Upper lobe of right lung (tissue), 1 donor: ENCODE data around the gene CCDC195. TPM values are rescaled to one million over a fixed set of nuclear protein-coding genes. Genes with fewer than 3 reads are reported as not detected.
"Not testable (repeated sequence)": the region's sequence is repeated elsewhere in the genome, so short reads cannot be mapped to it uniquely, and the experiment has no call there.

Experiments used
- ATAC-seq: fragments of 200-7000 bp; cut with Tn5 transposase; one replicate; pipeline ENCODE4 v1.9.1; 2020; ENCODE audit warnings: mild to moderate bottlenecking, moderate library complexity
- DNase-seq: peaks from one replicate; pipeline ENCODE4 v3.0.0-alpha.2; 2020
- H3K27ac ChIP-seq: fragments of 200-600 bp; one replicate; pipeline ENCODE4 v1.8.0; 2022
- H3K27me3 ChIP-seq: fragments of 200-600 bp; one replicate; pipeline ENCODE4 v1.8.0; 2022; ENCODE audit warnings: mild to moderate bottlenecking
- H3K36me3 ChIP-seq: fragments of 200-600 bp; one replicate; pipeline ENCODE4 v1.8.0; 2022
- H3K4me1 ChIP-seq: fragments of 200-600 bp; one replicate; pipeline ENCODE4 v1.8.0; 2022
- H3K4me3 ChIP-seq: fragments of 200-600 bp; one replicate; pipeline ENCODE4 v1.8.0; 2022; ENCODE audit warnings: mild to moderate bottlenecking
- H3K9me3 ChIP-seq: fragments of 200-600 bp; one replicate; pipeline ENCODE4 v1.8.0; 2022
- CTCF ChIP-seq: fragments of 200-600 bp; IDR thresholded peaks from one replicate; pipeline ENCODE4 v1.8.0; 2022; ENCODE audit warnings: antibody characterized with exemption
- intact Hi-C: fragments of 100-400 bp; cut with DNase I; formaldehyde crosslinking; loops from one replicate; pipeline ENCODE4 v1.11.0; 2022
- total RNA-seq: library from RNA; stranded (reverse); fragmentation: NEBNext Ultra II Directional; extraction: Animal tissue kit (Norgen Biotek cat#: 25700); gene quantifications from one replicate; pipeline ENCODE4 v1.2.1, GENCODE V29; 2021
- donor health status: DM: no; HTN: yes; CAD: no; lungs with severe emphysema.

The CCDC195 gene
- total RNA-seq, 1 donor from 2014 or later = not detected

DNA sequence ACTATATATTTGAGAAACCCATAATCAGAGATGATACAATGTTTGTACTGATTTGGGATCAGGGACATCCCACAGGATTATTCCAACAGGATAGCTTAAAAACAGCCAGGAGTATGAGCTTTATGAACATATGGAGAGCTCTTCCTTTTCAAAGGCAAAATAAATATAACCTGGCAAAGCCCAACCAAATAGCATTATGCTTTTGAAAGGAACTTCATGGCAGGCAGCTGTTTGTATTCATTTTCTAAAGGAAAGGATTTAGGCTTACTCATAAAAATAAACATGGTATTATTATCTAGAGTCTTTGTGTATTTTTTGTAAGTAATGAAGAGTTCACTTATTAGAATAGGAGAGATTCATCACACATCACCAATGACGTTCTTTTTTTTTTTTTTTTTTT is 44.4 kb downstream of the CCDC195 start:
- TF ChIP-seq CTCF = no peak
- H3K27ac ChIP-seq = no peak overlapping the region
- no peak for DNase-seq
- no peaks in the 10 kb centered on the region for H3K27me3 ChIP-seq
- no peaks in the 10 kb centered on the region for H3K4me1 ChIP-seq
- ATAC-seq = no peak
- H3K9me3 ChIP-seq = no peaks in the 10 kb centered on the region
- intact Hi-C loops = no loop called here
- H3K4me3 ChIP-seq = no peak overlapping the region
- H3K36me3 ChIP-seq = no peaks in the 10 kb centered on the region

GRCh38 chr2:224670203-224670602 is 46.0 kb downstream of the CCDC195 start:
- Histone ChIP-seq H3K4me3 (no peak overlapping the region), H3K36me3 (no peaks in the 10 kb centered on the region), H3K9me3 (no peaks in the 10 kb centered on the region), H3K27me3 (no peaks in the 10 kb centered on the region), H3K27ac (no peak overlapping the region), H3K4me1 (no peaks in the 10 kb centered on the region)
- ATAC-seq = no peak
- intact Hi-C loops = no loop called here
- no peak for TF ChIP-seq CTCF
- no peak for DNase-seq

DNA sequence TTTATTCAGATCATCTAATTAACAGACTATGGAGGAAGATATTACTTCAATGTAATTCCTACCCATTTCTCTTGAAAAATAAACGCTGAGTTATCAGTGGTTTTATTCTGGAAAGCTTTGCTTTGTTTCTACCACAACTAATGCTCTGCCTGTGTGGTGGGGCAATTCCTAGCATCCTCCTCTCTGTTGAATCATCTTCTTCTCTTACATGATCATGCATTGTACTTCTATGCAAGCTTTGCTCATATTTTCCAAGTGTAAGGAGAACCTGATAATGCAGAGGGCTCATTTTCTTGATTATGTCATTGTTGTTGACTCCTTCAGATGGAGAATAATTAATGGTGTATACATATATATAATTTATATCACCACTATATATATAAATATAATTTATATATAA is 46.7 kb downstream of the CCDC195 start:
- no peak overlapping the region for H3K27ac ChIP-seq
- H3K9me3 ChIP-seq = no peaks in the 10 kb centered on the region
- no peaks in the 10 kb centered on the region for H3K36me3 ChIP-seq
- no peaks in the 10 kb centered on the region for H3K27me3 ChIP-seq
- TF ChIP-seq CTCF = no peak
- intact Hi-C loops = no loop called here
- DNase-seq (no peak), ATAC-seq (no peak)
- no peaks in the 10 kb centered on the region for H3K4me1 ChIP-seq
- H3K4me3 ChIP-seq = no peak overlapping the region

DNA sequence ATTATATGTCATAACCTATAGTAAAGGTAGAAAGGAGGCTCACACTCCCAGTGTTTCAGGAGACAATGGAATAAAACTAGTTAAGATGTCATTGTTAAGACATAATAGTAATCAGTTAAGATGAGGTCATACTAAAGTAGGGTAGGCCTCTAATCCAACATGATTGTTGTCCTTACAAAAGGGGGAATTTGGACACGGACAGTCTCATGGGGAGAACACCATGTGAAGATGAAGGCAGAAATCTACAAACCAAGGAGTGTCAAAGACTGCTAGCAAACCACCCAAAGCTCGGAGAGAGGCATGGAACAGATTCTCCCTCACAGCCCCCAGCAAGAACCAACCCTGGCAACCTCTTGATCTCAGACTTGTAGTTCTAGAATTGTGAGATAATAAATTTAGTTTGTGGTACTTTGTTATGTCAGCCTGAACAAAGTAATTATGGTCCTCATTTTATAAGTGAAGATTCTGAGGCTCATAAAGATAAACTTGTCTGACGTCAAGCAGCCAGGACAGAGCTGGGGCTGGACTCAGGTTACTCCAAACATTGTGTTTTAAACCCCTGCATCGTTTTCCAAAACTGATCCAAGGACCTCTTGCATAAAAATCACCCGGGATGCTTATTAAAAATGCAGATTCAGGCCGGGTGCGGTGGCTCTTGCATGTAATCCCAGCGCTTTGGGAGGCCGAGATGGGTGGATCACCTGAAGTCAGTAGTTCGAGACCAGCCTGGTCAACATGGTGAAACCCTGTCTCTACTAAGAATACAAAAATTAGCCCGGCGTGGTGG is 47.8 kb downstream of the CCDC195 start:
- no peaks in the 10 kb centered on the region for H3K36me3 ChIP-seq
- no peak for DNase-seq
- no peaks in the 10 kb centered on the region for H3K9me3 ChIP-seq
- no peak for ATAC-seq
- no peak overlapping the region for H3K27ac ChIP-seq
- no peak overlapping the region for H3K4me3 ChIP-seq
- H3K27me3 ChIP-seq = no peaks in the 10 kb centered on the region
- intact Hi-C loops = no loop called here
- H3K4me1 ChIP-seq = no peaks in the 10 kb centered on the region
- TF ChIP-seq CTCF = no peak

GRCh38 chr2:224666951-224667553 is 49.1 kb downstream of the CCDC195 start:
- Histone ChIP-seq H3K27me3 (no peaks in the 10 kb centered on the region), H3K9me3 (no peaks in the 10 kb centered on the region), H3K4me3 (no peak overlapping the region), H3K4me1 (no peaks in the 10 kb centered on the region), H3K27ac (no peak overlapping the region), H3K36me3 (no peaks in the 10 kb centered on the region)
- TF ChIP-seq CTCF = no peak
- DNase-seq (no peak), ATAC-seq (no peak)
- intact Hi-C loops = no loop called here

- H3K9me3 ChIP-seq, H3K4me3 ChIP-seq, H3K36me3 ChIP-seq, intact Hi-C loops, ATAC-seq, DNase-seq, H3K27ac ChIP-seq, H3K27me3 ChIP-seq, H3K4me1 ChIP-seq: not testable (repeated sequence)
Measured at GRCh38 chr2:224663322-224663721, 52.8 kb downstream of the CCDC195 start.

DNA sequence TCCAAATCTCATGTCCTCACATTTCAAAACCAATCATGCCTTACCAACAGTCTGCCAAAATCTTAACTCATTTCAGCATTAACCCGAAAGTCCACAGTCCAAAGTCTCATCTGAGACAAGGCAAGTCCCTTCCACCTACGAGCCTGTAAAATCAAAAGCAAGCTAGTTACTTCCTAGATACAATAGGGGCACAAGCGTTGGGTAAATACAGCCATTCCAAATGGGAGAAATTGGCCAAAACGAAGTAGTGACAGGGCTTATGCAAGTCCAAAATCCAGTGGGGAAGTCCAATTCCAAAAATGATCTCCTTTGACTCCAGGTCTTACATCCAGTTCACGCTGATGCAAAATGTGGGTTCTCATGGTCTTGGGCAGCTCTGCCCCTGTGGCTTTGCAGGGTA is 54.5 kb downstream of the CCDC195 start:
- H3K4me1 ChIP-seq, H3K27me3 ChIP-seq, ATAC-seq, intact Hi-C loops, DNase-seq, H3K9me3 ChIP-seq, H3K36me3 ChIP-seq, H3K4me3 ChIP-seq, H3K27ac ChIP-seq: not testable (repeated sequence)
